GM18519 (cell line): Measurements from ENCODE around the gene AVPR2.

ENCODE experiments used
- ATAC-seq: cut with Tn5 transposase; IDR thresholded peaks from one replicate; pipeline ENCODE4 v1.9.1; 2021; ENCODE audit warnings: mild to moderate bottlenecking, moderate library complexity; ENCODE audit not compliant: unreplicated experiment, low FRiP score

The AVPR2 gene

DNA sequence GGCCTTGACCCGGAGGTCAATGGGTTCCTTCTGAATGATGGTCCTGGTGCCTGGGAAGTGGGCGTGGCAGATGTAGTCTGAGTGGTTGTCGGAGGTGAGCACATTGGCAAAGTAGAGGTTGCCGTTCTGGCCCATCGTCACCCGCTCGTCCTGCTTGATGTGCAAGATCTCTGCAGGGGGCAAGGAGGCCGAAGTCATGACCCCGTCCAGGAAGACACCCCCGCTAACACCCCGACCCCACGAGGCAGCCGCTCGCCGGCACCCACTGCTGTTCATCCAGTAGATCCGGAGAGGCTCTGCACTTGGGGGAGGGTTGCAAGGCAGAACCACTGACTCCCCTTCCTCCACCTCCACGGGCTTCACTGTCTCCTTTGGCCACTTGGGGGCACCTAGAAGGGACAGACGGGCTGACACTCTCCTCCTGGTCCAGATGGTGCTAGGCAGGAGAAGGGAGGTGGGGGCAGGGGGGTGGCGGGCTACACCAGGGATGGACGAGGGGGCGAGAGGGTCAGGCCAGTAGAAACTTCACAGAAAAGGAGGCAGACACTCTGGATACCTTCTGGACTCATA, 33.6 kb upstream of the AVPR2 start:
- no peak for ATAC-seq

DNA sequence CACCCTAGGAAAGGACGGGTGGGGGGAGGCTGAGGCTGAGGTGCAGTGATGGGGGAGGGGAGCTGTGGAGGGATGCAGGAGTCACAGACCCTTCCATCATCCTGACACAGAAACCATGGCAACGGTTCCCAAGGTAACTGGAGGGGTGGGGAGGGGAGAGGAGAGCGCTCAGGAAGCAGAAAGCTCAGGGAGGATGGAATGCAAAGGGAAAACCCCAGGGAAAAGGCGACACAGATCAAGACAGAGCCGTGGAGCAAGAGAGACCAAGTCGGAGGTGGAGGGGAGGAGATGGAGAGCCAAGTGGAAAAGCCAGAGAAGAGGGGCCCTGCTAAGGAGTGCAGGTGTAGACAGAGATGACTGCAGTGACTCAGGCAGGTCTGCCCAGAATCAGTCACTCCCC, 33.0 kb upstream of the AVPR2 start:
- ATAC-seq = no peak

DNA sequence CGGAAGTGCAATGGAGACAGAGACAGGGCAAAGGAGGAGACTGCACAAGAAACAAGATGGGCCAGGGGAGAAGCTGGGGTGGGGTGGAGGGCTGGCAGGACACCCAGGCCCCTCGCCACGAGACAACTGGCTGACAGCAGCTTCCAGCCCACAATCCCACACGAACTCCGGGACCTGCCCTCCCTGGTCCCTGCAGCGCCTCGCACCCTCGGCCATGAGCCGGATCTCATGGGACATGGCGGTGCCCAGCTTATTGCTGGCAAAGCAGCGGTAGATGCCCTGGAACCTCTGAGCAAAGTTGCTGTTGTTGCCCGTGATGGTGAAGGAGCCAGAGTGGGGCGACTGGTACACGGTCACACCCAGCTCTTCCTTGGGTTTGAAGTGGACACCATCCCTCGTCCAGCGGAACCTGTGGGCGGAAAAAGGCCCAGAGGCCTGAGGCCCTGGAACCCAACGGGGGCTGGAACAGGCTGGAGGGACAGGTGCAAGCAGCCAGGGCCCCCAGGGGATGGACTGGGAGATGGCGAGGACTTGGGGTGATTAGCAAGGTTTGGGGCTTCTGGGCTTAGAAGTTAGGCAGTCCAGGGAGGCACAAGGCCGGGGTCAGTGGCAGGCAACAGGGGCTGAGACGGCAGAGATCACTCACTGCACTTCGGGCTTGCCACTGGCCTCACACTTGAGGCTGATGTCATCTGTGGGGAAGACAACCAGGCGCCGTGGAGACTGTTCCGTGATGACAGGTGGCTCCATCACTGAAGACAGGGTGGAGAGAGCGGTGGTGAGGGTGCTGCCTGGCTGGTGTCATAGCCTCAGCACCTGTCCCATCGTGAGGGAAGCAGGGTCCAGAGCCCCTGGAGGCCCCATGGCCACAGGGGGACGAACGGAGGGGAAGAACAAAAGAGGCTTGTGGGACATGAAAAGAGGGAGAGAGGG, 32.3 kb upstream of the AVPR2 start:
- no peak for ATAC-seq

DNA sequence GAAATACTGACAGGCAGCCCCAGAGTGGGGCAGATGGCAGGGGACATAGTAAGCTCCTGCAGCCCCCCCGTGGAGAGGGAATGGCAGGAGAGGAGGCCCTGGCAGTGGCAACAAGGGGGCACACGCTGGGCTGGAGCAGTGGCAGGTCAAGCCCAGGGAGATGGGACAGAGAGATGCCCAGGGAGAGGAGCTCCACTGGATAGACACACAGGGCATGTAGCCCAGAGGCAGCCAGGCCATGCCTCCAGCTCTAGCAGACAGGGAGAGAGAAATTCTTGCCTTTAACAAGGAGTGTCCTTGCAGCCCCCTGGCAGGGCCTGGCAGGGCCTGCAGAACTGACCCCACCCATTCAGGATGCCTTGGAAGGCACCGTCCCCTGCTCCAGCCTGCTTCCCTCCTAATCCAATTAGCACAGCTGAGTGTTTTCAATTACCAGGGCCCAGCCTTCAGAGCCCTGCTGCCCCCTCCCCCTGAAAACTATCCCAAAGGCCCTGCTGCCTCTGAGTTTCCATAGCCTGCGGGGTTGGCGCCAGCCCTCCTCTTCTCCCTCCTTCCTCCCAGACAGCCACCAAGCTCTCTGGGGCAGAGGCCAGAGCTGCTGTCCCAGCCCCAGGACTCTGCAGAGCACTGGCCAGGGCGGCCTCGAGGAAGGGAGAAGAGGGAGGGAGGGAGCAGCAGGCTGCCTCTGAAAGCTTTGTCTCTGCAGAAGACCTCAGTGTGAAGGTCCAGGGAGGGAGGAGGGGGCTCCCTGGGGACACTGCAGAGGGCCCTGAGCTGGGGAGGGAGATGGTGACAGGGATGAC, 31.0 kb upstream of the AVPR2 start:
- no peak for ATAC-seq

DNA sequence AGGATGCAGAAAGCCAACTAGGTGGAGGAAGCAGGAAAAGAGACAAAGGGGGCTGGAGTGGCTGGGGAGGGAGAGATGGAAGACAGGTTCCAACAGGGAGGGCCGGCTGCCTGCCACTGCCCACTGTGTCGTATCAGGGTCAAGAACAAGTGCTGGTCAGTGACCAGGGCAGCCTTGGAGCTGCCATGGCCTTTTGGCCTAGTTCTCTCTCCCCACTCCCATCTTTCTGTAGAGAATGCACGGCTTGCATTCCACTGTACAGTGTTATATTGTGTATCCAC, 30.4 kb upstream of the AVPR2 start:
- no peak for ATAC-seq

DNA sequence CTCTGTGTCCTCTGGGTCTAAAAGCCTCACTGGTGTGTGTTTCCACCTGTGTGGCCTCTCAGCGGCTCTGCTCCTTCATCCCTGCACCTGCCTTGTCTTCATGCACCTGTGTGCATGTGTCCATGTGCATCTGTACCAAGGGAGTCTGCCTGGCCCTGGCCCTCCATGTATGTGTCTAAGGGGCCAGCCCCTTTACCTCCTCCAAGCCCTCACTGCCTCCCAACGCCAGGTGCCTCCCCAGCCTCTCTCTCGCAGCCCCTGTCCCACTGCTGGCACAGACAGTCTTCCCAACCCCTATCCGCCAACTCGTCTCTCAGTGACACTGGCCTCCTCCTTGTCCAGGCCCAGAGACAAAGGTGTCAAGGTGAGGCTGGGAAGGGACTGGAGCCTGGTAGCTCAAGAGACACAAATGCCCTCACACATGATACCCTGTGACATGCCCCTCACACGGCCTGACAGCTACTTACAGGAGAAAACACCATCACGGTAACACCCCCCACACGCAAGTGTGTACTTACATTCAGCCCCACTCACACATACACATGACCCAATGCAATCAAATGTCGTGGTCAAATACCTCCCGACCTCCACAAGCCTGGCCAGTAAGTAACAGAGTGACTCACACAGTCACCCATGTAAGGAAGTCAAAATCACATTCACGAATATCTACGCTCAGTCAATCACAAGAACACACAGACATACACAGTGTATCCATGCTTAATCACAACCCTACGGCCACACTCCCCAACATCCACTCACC, 29.9 kb upstream of the AVPR2 start:
- ATAC-seq = no peak

DNA sequence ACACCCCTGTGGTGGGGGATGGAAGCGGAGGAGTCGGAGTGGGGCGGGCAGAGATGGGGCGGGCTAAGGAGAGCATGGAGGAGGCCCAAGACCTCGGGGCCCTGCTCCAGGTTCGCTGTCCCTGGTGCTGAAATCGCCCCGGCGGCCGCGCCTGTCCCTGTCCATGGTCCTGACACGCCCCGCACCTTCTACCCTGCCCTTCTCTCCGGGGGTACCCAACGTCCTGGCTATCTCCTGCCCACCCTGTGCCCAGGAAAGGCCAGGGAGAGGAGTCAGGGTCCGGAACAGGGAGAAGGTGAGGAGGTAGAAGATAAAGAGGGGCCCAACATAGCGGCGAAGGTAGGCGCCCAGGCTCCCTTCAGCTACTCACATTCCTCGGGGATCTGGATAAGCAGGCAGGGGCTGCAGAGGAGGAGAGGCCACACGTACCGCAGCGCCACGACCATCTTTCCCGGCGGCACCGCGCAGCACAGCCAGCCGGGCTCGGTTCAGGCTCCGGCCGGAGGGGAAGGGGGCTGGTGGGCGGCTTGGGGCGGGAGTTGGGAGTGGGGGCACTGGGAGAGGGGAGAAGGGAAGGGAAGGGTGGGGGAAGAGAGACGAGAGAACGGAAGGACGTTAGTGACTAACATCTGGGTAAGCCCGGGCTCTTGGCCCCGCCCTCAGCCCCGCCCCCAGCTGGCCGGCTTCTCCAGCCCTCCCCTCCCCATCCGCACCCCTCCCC, 28.9 kb upstream of the AVPR2 start:
- no peak for ATAC-seq

DNA sequence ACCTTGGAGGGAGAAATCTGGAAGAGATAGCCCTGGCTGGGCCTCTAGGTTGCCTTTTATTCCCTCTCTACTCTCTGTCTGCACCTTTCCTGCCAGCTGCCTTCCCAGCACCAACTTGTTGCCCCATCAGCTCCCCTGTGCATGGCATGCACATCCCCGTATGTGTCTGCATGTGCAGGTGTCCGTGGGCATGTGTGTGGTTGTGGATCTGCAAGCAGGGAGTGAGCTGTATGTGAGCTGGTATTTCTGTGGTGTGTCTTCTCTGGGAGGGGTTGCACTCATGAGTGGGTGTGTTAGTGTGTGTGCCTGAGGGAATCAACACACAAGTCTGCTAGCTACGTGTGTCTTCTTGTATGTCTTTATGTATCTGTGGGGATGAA, 28.4 kb upstream of the AVPR2 start:
- no peak for ATAC-seq

DNA sequence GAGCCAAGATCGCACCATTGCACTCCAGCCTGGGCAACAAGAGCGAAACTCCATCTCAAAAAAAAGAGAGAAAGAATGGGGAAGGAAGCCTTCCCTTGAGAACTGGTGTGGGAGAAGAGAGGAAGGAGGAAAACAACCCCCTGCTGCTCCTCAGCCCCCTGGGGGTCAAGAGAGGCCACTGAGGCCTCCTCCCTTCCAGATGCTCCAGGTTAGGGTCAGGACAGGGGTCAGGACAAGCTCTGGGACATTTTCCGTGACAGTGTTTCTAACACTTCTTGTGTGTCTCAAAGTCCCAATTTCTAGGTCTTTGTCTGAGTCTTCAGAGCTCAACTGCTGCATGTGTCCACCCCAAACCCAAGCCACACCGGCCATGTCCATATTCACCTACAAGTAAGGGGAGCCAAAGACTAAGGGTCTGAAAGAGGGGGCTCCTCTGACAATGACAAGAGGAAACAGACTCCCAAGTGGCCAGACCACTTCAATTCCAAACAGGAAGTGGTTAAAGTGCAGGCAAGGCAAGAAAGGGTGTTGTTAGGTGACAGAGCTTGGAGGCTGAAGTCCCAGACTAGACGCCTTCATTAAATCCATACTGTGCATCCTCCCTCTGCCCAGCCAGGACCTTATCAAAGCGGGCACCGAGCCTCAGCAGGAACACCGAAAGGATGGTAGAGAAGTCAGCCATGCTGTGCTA, 26.8 kb upstream of the AVPR2 start:
- no peak for ATAC-seq

DNA sequence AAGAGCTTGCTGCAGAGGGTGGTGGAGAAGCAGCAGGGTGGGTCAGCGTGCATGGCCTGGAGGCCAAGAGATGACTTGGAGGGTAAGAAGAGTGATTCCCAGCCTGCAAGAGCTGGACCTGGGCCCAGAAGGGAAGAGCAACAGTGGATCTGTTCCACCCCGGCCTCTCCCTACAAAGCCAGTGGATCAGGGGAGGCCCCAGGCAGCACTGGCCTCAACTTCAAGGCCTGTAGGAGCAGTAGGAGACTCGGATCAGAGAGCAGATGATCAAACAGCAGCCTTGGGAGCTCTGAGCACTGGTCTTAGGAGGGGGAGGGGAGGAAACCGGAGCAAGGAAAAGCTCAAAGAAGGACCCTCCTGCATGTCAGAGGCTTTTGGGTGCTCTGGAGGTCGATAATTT, 26.1 kb upstream of the AVPR2 start:
- ATAC-seq = no peak

DNA sequence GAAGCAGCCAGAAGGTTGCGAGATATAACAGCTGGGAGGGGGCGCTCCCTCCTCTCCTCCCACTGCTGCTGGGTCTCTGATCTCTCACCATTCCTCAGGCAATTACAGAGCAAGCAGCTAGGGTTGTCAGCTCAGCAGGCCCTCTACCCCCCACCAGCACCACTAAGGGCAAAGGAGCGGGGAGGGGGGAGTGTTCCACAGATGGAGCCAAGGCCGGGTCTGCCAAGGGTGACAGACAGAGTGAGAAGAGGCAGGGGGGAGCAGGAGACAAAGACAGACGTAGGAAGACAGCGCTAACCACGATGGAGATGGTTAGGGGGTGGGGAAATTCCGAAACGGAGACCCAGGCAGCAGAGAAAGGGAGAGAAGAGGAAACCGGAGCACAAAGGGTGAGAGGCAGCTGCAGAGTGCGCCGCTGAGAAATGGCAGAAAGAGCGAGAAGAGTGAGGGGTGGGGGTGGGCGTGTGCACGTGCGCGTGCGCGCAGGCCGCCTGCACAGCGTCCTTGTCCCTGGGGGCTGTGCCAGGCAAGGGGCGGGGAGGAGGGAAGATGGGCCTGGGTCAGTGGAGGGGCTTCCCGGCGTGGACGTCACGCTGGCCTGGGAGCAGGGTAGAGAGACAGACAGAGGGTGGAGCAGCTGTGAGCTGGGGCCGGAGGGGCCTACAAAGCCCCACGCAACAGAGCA, 25.4 kb upstream of the AVPR2 start:
- no peak for ATAC-seq

DNA sequence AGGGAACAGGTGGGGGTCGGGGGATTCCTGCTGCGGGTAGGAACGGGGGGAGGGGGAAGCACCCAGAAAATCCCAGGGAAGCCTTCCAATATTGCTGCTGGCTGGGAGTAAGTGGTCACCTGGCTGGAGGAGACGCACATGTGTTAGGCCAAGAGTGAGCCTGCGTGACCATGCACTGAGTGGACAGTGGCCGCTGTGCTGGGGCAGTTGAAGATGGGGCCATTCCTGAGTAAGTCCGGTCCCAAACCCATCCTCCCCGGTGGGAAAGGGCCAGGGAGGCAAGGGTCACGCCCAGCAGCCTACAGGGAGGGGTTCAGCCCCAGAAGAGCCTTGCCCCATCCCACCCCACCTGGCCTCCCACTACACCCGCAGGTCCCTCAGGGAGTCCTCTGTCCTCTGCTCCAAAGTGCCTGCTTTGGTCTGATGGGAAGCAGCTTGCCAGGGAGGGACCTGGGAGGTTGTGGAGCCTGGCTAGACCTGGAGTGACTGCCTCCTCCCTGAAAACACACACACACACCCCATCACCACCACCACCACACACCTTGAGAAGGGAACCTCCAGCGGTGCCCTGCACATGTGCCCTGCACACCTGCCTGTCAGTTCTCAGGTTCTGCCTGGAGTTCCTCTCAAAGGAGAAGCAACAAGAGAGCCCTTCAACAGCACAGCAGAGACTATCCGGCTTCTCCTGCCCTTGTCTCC, 24.6 kb upstream of the AVPR2 start:
- no peak for ATAC-seq

DNA sequence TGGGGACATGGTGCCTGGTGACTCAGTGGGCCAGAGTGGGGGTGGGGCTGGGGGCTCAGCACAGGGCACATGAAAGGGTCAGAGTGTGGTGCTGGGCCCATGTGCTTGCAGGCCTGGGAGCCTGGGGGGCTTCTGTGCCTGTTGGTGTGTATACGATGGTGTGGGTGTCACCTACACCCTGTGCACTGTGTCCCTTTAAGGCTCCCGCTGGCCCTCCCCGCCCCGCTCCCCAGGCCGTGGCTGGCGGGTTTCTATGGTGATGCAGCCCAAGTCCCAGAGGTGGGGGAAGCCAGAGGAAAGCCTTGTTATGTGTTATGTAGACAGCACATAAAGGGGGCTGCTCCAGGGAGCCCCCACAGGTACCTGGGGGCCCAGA, 24.0 kb upstream of the AVPR2 start:
- ATAC-seq = no peak

DNA sequence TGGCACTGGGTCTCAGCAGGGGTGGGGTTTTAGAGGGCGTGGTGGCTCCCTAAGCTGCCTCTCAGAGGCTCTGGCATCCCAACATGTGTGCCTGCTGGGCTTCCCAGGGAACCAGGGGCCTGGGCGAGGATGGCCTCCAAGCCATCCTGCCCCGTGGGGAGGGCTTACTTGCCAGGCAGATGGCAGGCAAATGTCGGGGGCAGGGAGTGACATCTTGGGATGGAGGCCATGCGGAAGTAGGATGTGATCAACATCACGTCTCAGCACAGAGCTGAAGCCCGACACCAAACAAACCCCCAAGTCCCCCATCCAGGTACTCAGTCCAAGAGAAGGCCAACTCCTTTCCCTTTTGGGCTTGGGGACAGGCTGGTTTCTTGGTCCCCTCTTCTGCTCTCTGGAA, 23.2 kb upstream of the AVPR2 start:
- no peak for ATAC-seq

DNA sequence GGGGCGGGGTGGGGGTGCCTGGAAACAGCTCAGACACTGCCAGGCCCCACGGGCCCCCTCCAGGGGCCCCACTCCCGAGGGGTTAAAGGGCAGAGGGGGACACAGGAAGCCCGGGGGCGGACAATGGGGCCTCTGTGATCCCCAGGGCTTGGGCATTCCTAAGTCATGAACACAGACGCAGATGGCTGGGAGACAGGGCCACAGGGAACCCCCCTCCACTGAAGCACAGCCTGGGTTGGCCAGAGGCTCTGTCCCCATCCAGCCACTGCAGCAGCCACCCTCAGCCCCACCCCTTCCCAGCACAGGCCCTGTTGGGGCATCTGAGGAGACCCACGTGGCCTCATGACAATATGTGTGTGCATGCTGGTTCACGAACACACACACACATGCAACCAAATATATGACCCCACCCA, 22.4 kb upstream of the AVPR2 start:
- no peak for ATAC-seq

DNA sequence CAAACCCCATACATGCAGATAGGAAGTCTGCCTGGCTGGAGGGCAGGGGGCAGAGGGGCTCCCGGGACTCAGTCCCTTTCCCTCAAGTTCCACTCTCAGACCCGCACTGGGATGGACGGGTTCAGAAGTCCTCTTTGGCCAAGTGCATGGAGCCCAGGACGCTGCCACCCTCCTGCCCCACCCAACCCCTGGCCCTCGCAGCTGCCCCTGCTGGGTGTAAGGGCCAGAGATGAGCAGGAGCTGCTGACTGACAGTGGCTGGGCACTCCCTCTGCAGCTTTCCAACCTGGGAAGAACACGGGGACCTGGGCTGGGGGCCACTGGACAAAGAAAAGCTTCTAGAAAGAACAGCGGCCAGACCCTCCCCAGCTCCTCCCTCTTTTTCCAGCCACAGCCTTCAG, 21.9 kb upstream of the AVPR2 start:
- no peak for ATAC-seq

DNA sequence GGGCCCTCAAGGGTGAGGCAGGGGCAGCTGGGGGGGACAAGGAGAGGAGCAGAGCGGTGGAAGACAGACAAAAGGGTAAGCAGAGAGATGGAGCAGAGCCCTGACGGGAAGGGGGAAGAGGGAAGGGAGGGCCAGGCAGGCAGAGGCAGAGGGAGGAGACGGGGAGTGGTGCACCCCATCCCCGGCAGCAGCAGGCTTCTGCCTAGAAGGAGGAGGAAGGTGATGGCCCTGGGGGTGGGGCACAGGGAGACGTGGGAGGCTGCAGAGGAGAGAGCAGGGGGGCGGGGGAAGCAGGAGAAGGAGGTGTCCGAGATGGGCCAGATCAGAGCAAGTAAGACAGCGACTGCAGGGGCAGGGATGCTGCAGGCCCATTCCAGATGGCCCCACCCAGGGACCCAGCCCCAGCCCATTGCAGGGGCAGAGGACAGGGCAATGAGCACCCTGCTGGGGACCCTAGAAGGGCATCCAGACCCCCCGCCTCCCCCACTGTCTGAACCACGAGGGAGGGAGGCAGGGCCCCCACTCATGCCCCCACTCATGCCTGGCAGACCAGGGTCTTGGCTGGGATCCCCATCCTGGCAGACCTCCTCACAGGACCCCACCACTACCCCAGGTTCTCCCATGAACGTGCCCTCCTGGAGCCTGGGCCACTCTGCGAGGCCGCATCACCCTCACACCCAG, 21.2 kb upstream of the AVPR2 start:
- no peak for ATAC-seq

DNA sequence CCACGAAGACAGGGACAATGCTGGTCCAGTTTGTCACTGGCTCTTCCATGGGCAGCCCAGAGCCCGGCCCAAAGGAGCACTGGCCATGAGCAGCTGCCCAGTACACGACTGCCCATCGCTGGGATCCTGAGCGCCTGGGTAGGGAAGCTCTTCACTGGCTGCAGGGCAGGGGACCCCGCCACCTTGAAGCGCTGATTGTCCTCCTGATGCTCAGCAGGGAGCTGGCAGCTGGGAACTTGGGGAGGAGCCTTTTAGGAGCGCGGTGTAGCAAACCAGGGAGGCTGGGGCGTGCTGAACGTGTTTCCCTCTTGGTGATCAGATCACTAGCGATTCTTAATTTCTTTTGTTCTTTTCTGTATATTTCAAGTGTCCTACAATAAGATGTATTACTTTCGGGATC, 20.3 kb upstream of the AVPR2 start:
- ATAC-seq = no peak
